ENCODE data around the gene NRL. TPM values are rescaled to one million over a fixed set of nuclear protein-coding genes. Genes with fewer than 3 reads are reported as not detected.

NRL gene
- total and polyA plus RNA-seq, 4 donors: 2.7 to 5.4 (median 3.1) TPM

- no peak overlapping the region for H3K27ac ChIP-seq (ENCODE audit: low read depth in 1 of 2, low read length in 1 of 2)
- WGBS, 2 donors: 66 to 80% methylated on average over 8 of the region's 8 CpGs
- H3K9me3 ChIP-seq (ENCODE audit: control insufficient read depth in 4 of 4, insufficient read depth in 3 of 4, low read length in 3 of 4): peaks cover 0 to 2% (median 0%) of the 10 kb centered on the region in 4 donors
- no peak overlapping the region for H3K4me3 ChIP-seq
- H3K9ac ChIP-seq (ENCODE audit: insufficient read depth in 1 of 2, low read length in 2 of 2): no peak overlapping the region
- TF ChIP-seq CTCF (IDR thresholded peaks at IDR 0.05; ENCODE audit: control extremely low read depth, extremely low read depth): no peak
- H3K36me3 ChIP-seq (ENCODE audit: control insufficient read depth in 4 of 4, insufficient read depth in 4 of 4, low read length in 4 of 4): no peaks in the 10 kb centered on the region
- DNase-seq (no peak), ATAC-seq (ENCODE audit: insufficient read depth, low FRiP score) (no peak)
- no peaks in the 10 kb centered on the region for H3K4me1 ChIP-seq (ENCODE audit: control insufficient read depth in 5 of 5, insufficient read depth in 5 of 5, low read length in 5 of 5)
- no peaks in the 10 kb centered on the region for H3K27me3 ChIP-seq (ENCODE audit: control insufficient read depth in 3 of 3, insufficient read depth in 3 of 3, low read length in 2 of 3)
These were observed 49.3 kb downstream of the NRL start for GRCh38 chr14:24065408-24065807.

GRCh38 chr14:24064856-24065255, 49.9 kb downstream of the NRL start:
- WGBS, 2 donors: 81 to 91% methylated on average over 14 to 15 of the region's 15 CpGs
- DNase-seq: no peak
- ATAC-seq (ENCODE audit: insufficient read depth, low FRiP score): no peak

GRCh38 chr14:24064091-24064795, 50.5 kb downstream of the NRL start:
- H3K4me3 ChIP-seq: no peak overlapping the region
- DNase-seq (no peak), ATAC-seq (ENCODE audit: insufficient read depth, low FRiP score) (no peak)
- no peaks in the 10 kb centered on the region for H3K36me3 ChIP-seq (ENCODE audit: control insufficient read depth in 4 of 4, insufficient read depth in 4 of 4, low read length in 4 of 4)
- 85 to 89% methylated on average over 7 of the region's 7 CpGs for WGBS, 2 donors
- no peak overlapping the region for H3K9ac ChIP-seq (ENCODE audit: insufficient read depth in 1 of 2, low read length in 2 of 2)
- peaks cover 0 to 2% (median 0%) of the 10 kb centered on the region in 4 donors for H3K9me3 ChIP-seq (ENCODE audit: control insufficient read depth in 4 of 4, insufficient read depth in 3 of 4, low read length in 3 of 4)
- TF ChIP-seq CTCF (IDR thresholded peaks at IDR 0.05; ENCODE audit: control extremely low read depth, extremely low read depth): no peak
- no peak overlapping the region for H3K27ac ChIP-seq (ENCODE audit: low read depth in 1 of 2, low read length in 1 of 2)
- no peaks in the 10 kb centered on the region for H3K4me1 ChIP-seq (ENCODE audit: control insufficient read depth in 5 of 5, insufficient read depth in 5 of 5, low read length in 5 of 5)
- no peaks in the 10 kb centered on the region for H3K27me3 ChIP-seq (ENCODE audit: control insufficient read depth in 3 of 3, insufficient read depth in 3 of 3, low read length in 2 of 3)

More at GRCh38 chr14:24064856-24065255, 49.9 kb downstream of the NRL start:
- no peak for TF ChIP-seq CTCF (IDR thresholded peaks at IDR 0.05; ENCODE audit: control extremely low read depth, extremely low read depth)
- no peak overlapping the region for H3K4me3 ChIP-seq
- H3K27me3 ChIP-seq (ENCODE audit: control insufficient read depth in 3 of 3, insufficient read depth in 3 of 3, low read length in 2 of 3): no peaks in the 10 kb centered on the region
- peaks cover 0 to 2% (median 0%) of the 10 kb centered on the region in 4 donors for H3K9me3 ChIP-seq (ENCODE audit: control insufficient read depth in 4 of 4, insufficient read depth in 3 of 4, low read length in 3 of 4)
- H3K9ac ChIP-seq (ENCODE audit: insufficient read depth in 1 of 2, low read length in 2 of 2): no peak overlapping the region
- H3K36me3 ChIP-seq (ENCODE audit: control insufficient read depth in 4 of 4, insufficient read depth in 4 of 4, low read length in 4 of 4): no peaks in the 10 kb centered on the region
- H3K4me1 ChIP-seq (ENCODE audit: control insufficient read depth in 5 of 5, insufficient read depth in 5 of 5, low read length in 5 of 5): no peaks in the 10 kb centered on the region
- H3K27ac ChIP-seq (ENCODE audit: low read depth in 1 of 2, low read length in 1 of 2): no peak overlapping the region

All from lung (tissue), 12 donors.